ENCODE data around the gene BAIAP2L2.
"Not testable (repeated sequence)": the region's sequence is repeated elsewhere in the genome, so short reads cannot be mapped to it uniquely, and the experiment has no call there.

BAIAP2L2 gene

GRCh38 chr22:38110008-38110862 is at the start of gene BAIAP2L2:
BAIAP2L2 (minus strand) TSS chr22:38110684; CDS start chr22:38110525, 159 bp downstream.
- DNase-seq: no peak
- TF ChIP-seq GATA1 (IDR thresholded peaks at IDR 0.05; ENCODE audit: low read depth, low read length) (no peak), POLR2A (IDR thresholded peaks at IDR 0.05; ENCODE audit: low read length) (no peak)

- TF ChIP-seq GATA1 (IDR thresholded peaks at IDR 0.05; ENCODE audit: low read depth, low read length): no peak
- TF ChIP-seq POLR2A (IDR thresholded peaks at IDR 0.05; ENCODE audit: low read length): no peak
- no peak for DNase-seq
Measured at GRCh38 chr22:38155703-38156102, 45.2 kb upstream of the BAIAP2L2 start.

- not testable (repeated sequence) for DNase-seq
Measured at GRCh38 chr22:38154563-38154915, 44.1 kb upstream of the BAIAP2L2 start.

GRCh38 chr22:38153821-38154562 is 43.5 kb upstream of the BAIAP2L2 start:
- no peak for DNase-seq
- TF ChIP-seq POLR2A (IDR thresholded peaks at IDR 0.05; ENCODE audit: low read length) (no peak), GATA1 (IDR thresholded peaks at IDR 0.05; ENCODE audit: low read depth, low read length) (no peak)

GRCh38 chr22:38151126-38151500 is 40.6 kb upstream of the BAIAP2L2 start:
- DNase-seq: no peak
- TF ChIP-seq POLR2A (IDR thresholded peaks at IDR 0.05; ENCODE audit: low read length) (no peak), GATA1 (IDR thresholded peaks at IDR 0.05; ENCODE audit: low read depth, low read length) (no peak)

- TF ChIP-seq GATA1 (IDR thresholded peaks at IDR 0.05; ENCODE audit: low read depth, low read length) (no peak), POLR2A (IDR thresholded peaks at IDR 0.05; ENCODE audit: low read length) (no peak)
- no peak for DNase-seq
Measured at GRCh38 chr22:38148245-38148644, 37.8 kb upstream of the BAIAP2L2 start.

- not testable (repeated sequence) for DNase-seq
Measured at GRCh38 chr22:38146166-38146565, 35.7 kb upstream of the BAIAP2L2 start.

GRCh38 chr22:38144025-38144405 is 33.5 kb upstream of the BAIAP2L2 start:
- no peak for TF ChIP-seq GATA1 (IDR thresholded peaks at IDR 0.05; ENCODE audit: low read depth, low read length)
- peak in 1 of 2 experiments; percentile 16 for DNase-seq

- TF ChIP-seq POLR2A (IDR thresholded peaks at IDR 0.05; ENCODE audit: low read length): no peak
- TF ChIP-seq GATA1 (IDR thresholded peaks at IDR 0.05; ENCODE audit: low read depth, low read length): no peak
Measured at GRCh38 chr22:38142606-38143005, 32.1 kb upstream of the BAIAP2L2 start.

GRCh38 chr22:38141217-38141973 is 30.9 kb upstream of the BAIAP2L2 start:
- DNase-seq: no peak
- TF ChIP-seq GATA1 (IDR thresholded peaks at IDR 0.05; ENCODE audit: low read depth, low read length) (no peak), POLR2A (IDR thresholded peaks at IDR 0.05; ENCODE audit: low read length) (no peak)

More at GRCh38 chr22:38142606-38143005, 32.1 kb upstream of the BAIAP2L2 start:
- DNase-seq: no peak

GRCh38 chr22:38139901-38140300 is 29.4 kb upstream of the BAIAP2L2 start:
- no peak for DNase-seq
- TF ChIP-seq POLR2A (IDR thresholded peaks at IDR 0.05; ENCODE audit: low read length): no peak
- no peak for TF ChIP-seq GATA1 (IDR thresholded peaks at IDR 0.05; ENCODE audit: low read depth, low read length)

- no peak for DNase-seq
- TF ChIP-seq GATA1 (IDR thresholded peaks at IDR 0.05; ENCODE audit: low read depth, low read length): no peak
- no peak for TF ChIP-seq POLR2A (IDR thresholded peaks at IDR 0.05; ENCODE audit: low read length)
Measured at GRCh38 chr22:38138961-38139360, 28.5 kb upstream of the BAIAP2L2 start.

GRCh38 chr22:38137876-38138687 is 27.6 kb upstream of the BAIAP2L2 start:
- DNase-seq: no peak
- TF ChIP-seq GATA1 (IDR thresholded peaks at IDR 0.05; ENCODE audit: low read depth, low read length): no peak
- TF ChIP-seq POLR2A (IDR thresholded peaks at IDR 0.05; ENCODE audit: low read length): no peak

GRCh38 chr22:38136607-38137006 is 26.1 kb upstream of the BAIAP2L2 start:
- DNase-seq: no peak
- TF ChIP-seq POLR2A (IDR thresholded peaks at IDR 0.05; ENCODE audit: low read length) (no peak), GATA1 (IDR thresholded peaks at IDR 0.05; ENCODE audit: low read depth, low read length) (no peak)
